Astrocyte (in vitro differentiated cells and primary cell): ENCODE data around the gene DPH6. TPM values are rescaled to one million over a fixed set of nuclear protein-coding genes. Genes with fewer than 3 reads are reported as not detected.

Experiments
- DNase-seq: peaks from one replicate; pipeline ENCODE4 v3.0.0-alpha.2; 2010; ENCODE audit warnings: low read depth
- FAIRE-seq: peaks from 2 replicates; lab custom pipeline; 2011; peaks lifted over from hg19 to GRCh38; lab: Jason Lieb, UNC
- H2AFZ ChIP-seq: 2 replicates; pipeline ENCODE4 v1.6.0; 2012; ENCODE audit warnings: low read depth, low read length, inconsistent platforms
- H3K27ac ChIP-seq: 2 replicates; pipeline ENCODE4 v1.5.1; 2011; ENCODE audit warnings: low read depth, low read length, inconsistent platforms
- H3K27me3 ChIP-seq: 2 replicates; pipeline ENCODE4 v1.6.0; 2011; ENCODE audit warnings: low read length, inconsistent platforms; ENCODE audit not compliant: insufficient read depth
- H3K36me3 ChIP-seq: 2 replicates; pipeline ENCODE4 v1.5.1; 2011; ENCODE audit warnings: low read length, inconsistent platforms; ENCODE audit not compliant: insufficient read depth
- H3K4me1 ChIP-seq: 2 replicates; pipeline ENCODE4 v1.5.1; 2011; ENCODE audit warnings: low read length, inconsistent platforms; ENCODE audit not compliant: insufficient read depth
- H3K4me2 ChIP-seq: 2 replicates; pipeline ENCODE4 v1.6.0; 2012; ENCODE audit warnings: low read length, inconsistent platforms
- H3K4me3 ChIP-seq: 2 replicates; pipeline ENCODE4 v1.5.1; 2011; ENCODE audit warnings: low read depth, mild to moderate bottlenecking, low read length, inconsistent platforms; ENCODE audit not compliant: insufficient read depth
- H3K79me2 ChIP-seq: 2 replicates; pipeline ENCODE4 v1.6.0; 2012; ENCODE audit warnings: mild to moderate bottlenecking, low read length, inconsistent platforms; ENCODE audit not compliant: insufficient read depth
- H3K9ac ChIP-seq: 2 replicates; pipeline ENCODE4 v1.6.0; 2012; ENCODE audit warnings: mild to moderate bottlenecking, low read length, inconsistent platforms
- H3K9me3 ChIP-seq: 2 replicates; pipeline ENCODE4 v1.5.1; 2012; ENCODE audit warnings: low read depth, mild to moderate bottlenecking, low read length, inconsistent platforms; ENCODE audit not compliant: insufficient read depth
- H4K20me1 ChIP-seq: 2 replicates; pipeline ENCODE4 v1.6.0; 2012; ENCODE audit warnings: low read length, inconsistent platforms; ENCODE audit not compliant: insufficient read depth
- H3K27ac Mint-ChIP-seq: one replicate; pipeline ENCODE4 v1.8.0; 2021; ENCODE audit warnings: mild to moderate bottlenecking, mixed read lengths; ENCODE audit not compliant: unreplicated experiment
- H3K27me3 Mint-ChIP-seq: one replicate; pipeline ENCODE4 v1.8.0; 2021; ENCODE audit warnings: low read depth, mixed read lengths; ENCODE audit not compliant: unreplicated experiment
- H3K36me3 Mint-ChIP-seq: one replicate; pipeline ENCODE4 v1.8.0; 2021; ENCODE audit warnings: low read depth, mixed read lengths; ENCODE audit not compliant: unreplicated experiment
- H3K4me1 Mint-ChIP-seq: one replicate; pipeline ENCODE4 v1.8.0; 2021; ENCODE audit warnings: low read depth, mixed read lengths; ENCODE audit not compliant: unreplicated experiment
- H3K4me3 Mint-ChIP-seq: one replicate; pipeline ENCODE4 v1.8.0; 2021; ENCODE audit warnings: mild to moderate bottlenecking, moderate library complexity, mixed read lengths; ENCODE audit not compliant: unreplicated experiment
- H3K9me3 Mint-ChIP-seq: one replicate; pipeline ENCODE4 v1.8.0; 2021; ENCODE audit warnings: mild to moderate bottlenecking, mixed read lengths; ENCODE audit not compliant: unreplicated experiment
- EZH2 ChIP-seq: IDR thresholded peaks from 2 replicates; pipeline ENCODE4 v1.6.1; 2012; ENCODE audit warnings: mild to moderate bottlenecking, low read length, inconsistent platforms; ENCODE audit not compliant: insufficient read depth
- total RNA-seq: library from RNA; stranded (reverse); gene quantifications from 2 replicates; pipeline ENCODE4 v1.2.1, GENCODE V29; 2021
- TF ChIP-seq, protein P1 (sequence below): IDR thresholded peaks from 2 replicates; pipeline ENCODE4 v1.5.1; 2011; ENCODE audit warnings: low read depth, mild to moderate bottlenecking, inconsistent platforms, low read length, moderate library complexity; ENCODE audit not compliant: insufficient read depth

DPH6 gene
- total RNA-seq, 1 donor from 2014 or later = 7.6 TPM

DNA sequence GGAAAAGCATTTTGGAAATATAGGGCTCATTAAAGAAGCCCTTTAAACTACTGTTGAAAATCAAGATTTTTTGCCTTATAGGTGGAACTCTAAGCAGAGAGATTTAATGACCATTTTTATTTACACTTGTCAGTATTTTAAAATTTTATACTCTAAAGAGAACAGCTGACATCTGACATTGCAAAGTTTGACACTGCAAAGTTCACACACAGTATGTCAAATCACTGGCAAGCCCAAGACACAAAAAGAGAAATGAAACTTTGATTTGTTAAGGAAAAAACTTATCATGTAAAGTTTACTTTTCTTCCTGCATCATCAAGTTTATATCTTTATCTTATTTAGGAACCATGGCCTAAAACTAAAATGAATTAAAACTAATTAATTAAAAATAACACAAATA lies 40.2 kb downstream of the DPH6 start:
- no peak for FAIRE-seq

DNA sequence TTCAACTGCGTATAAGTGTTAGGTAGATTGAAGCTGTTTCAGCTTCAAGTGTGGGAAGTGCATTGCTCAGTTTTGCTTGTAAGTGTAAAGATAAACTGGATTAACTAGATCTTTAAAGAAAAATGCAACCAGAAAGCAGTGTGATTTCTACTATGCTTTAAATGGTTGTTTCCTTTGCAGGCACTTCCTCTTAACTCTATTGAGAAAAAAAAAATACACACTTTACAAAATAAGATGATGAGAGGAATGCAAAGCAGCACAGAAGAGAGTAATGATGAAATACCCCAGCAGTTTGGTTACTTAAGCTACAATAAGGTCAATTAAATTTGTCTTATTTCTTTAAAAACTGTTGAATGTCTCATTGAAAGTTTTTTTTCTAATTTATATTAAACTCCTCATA lies 40.8 kb downstream of the DPH6 start:
- H3K27ac ChIP-seq = no peak overlapping the region
- no peaks in the 10 kb centered on the region for H4K20me1 ChIP-seq
- TF ChIP-seq, protein P1, sequence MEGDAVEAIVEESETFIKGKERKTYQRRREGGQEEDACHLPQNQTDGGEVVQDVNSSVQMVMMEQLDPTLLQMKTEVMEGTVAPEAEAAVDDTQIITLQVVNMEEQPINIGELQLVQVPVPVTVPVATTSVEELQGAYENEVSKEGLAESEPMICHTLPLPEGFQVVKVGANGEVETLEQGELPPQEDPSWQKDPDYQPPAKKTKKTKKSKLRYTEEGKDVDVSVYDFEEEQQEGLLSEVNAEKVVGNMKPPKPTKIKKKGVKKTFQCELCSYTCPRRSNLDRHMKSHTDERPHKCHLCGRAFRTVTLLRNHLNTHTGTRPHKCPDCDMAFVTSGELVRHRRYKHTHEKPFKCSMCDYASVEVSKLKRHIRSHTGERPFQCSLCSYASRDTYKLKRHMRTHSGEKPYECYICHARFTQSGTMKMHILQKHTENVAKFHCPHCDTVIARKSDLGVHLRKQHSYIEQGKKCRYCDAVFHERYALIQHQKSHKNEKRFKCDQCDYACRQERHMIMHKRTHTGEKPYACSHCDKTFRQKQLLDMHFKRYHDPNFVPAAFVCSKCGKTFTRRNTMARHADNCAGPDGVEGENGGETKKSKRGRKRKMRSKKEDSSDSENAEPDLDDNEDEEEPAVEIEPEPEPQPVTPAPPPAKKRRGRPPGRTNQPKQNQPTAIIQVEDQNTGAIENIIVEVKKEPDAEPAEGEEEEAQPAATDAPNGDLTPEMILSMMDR = no peak
- TF ChIP-seq EZH2 = no peak
- H3K4me2 ChIP-seq = no peak overlapping the region
- H3K4me3 ChIP-seq = no peak overlapping the region
- no peaks in the 10 kb centered on the region for H3K9me3 Mint-ChIP-seq
- no peaks in the 10 kb centered on the region for H3K9me3 ChIP-seq
- H3K79me2 ChIP-seq = no peaks in the 10 kb centered on the region
- no peak overlapping the region for H3K27ac Mint-ChIP-seq
- H3K27me3 ChIP-seq = no peaks in the 10 kb centered on the region
- H3K4me1 Mint-ChIP-seq = peaks cover 7% of the 10 kb centered on the region
- H3K4me3 Mint-ChIP-seq = no peak overlapping the region
- H3K36me3 ChIP-seq = no peaks in the 10 kb centered on the region
- no peak for DNase-seq
- no peaks in the 10 kb centered on the region for H3K27me3 Mint-ChIP-seq
- no peak overlapping the region for H3K9ac ChIP-seq
- no peaks in the 10 kb centered on the region for H3K36me3 Mint-ChIP-seq
- no peaks in the 10 kb centered on the region for H3K4me1 ChIP-seq
- H2AFZ ChIP-seq = no peak overlapping the region
- no peak for FAIRE-seq

More for the DNA sequence above, 40.2 kb downstream of the DPH6 start:
- TF ChIP-seq, protein P1 = no peak
- no peak for TF ChIP-seq EZH2
- Histone ChIP-seq H4K20me1 (no peaks in the 10 kb centered on the region), H3K9ac (no peak overlapping the region), H3K27me3 (no peaks in the 10 kb centered on the region), H3K79me2 (no peaks in the 10 kb centered on the region), H3K4me3 (no peak overlapping the region), H3K9me3 (no peaks in the 10 kb centered on the region), H3K4me1 (no peaks in the 10 kb centered on the region), H3K27ac (no peak overlapping the region), H3K4me2 (no peak overlapping the region), H3K36me3 (no peaks in the 10 kb centered on the region), H2AFZ (no peak overlapping the region)
- Mint-ChIP-seq H3K4me1 (peaks cover 7% of the 10 kb centered on the region), H3K27me3 (no peaks in the 10 kb centered on the region), H3K4me3 (no peak overlapping the region), H3K36me3 (no peaks in the 10 kb centered on the region), H3K27ac (no peak overlapping the region), H3K9me3 (no peaks in the 10 kb centered on the region)
- DNase-seq = no peak

DNA sequence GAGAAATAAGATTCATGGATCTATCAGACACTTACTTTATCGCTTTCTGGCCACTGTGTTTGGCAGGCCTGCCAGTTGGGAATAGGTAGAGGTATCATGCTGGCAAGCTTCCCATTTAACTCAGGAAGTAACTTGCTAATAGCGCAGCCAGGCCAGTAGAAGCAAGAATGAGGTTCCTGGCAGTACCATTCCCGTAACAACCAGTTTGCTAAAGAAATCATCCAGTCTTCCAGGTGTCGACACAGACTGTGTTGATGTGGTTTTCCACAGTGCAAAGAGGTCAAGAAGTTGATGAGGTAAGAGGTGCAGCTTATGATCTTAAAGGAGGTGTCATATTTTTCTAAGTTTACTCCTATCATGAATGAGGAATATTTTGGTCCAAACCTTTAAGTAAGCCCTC lies 46.2 kb downstream of the DPH6 start:
- no peaks in the 10 kb centered on the region for H4K20me1 ChIP-seq
- FAIRE-seq = no peak
- no peak overlapping the region for H3K27ac ChIP-seq
- no peak for DNase-seq
- no peaks in the 10 kb centered on the region for H3K9me3 Mint-ChIP-seq
- H3K36me3 Mint-ChIP-seq = no peaks in the 10 kb centered on the region
- no peak overlapping the region for H3K4me3 ChIP-seq
- H3K4me3 Mint-ChIP-seq = no peak overlapping the region
- no peaks in the 10 kb centered on the region for H3K9me3 ChIP-seq
- H3K4me2 ChIP-seq = no peak overlapping the region
- no peaks in the 10 kb centered on the region for H3K4me1 ChIP-seq
- H3K9ac ChIP-seq = no peak overlapping the region
- no peak overlapping the region for H2AFZ ChIP-seq
- no peaks in the 10 kb centered on the region for H3K27me3 Mint-ChIP-seq
- no peaks in the 10 kb centered on the region for H3K36me3 ChIP-seq
- TF ChIP-seq EZH2 = no peak
- TF ChIP-seq, protein P1 = no peak
- no peaks in the 10 kb centered on the region for H3K27me3 ChIP-seq
- H3K79me2 ChIP-seq = no peaks in the 10 kb centered on the region
- H3K4me1 Mint-ChIP-seq = no peaks in the 10 kb centered on the region
- no peak overlapping the region for H3K27ac Mint-ChIP-seq
